ENCODE results near the gene PTH2.

The PTH2 gene

DNA sequence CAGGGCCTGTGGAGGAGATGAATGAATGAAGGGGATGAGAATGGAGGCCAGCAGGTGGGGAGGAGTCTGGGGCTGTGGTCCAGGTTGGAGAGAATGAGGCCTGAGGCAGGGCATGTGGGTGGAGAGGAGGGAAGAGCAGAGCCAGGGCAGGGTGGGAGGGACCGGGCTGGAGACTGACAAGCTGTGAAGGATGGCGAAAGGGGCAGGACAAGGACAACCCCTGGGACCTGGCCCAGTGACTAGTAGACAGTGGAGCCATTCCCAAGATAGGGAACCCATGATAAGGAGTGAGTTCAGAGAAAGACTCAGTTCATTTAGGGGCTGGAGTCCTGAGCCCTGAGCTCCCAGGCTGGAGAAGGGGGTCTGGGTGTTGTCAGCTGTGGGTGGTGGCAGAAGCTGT, 3.0 kb downstream of the PTH2 start:
- H3K4me3 ChIP-seq (ENCODE audit: low read depth, low read length) = no peak overlapping the region
- TF ChIP-seq, protein P1, sequence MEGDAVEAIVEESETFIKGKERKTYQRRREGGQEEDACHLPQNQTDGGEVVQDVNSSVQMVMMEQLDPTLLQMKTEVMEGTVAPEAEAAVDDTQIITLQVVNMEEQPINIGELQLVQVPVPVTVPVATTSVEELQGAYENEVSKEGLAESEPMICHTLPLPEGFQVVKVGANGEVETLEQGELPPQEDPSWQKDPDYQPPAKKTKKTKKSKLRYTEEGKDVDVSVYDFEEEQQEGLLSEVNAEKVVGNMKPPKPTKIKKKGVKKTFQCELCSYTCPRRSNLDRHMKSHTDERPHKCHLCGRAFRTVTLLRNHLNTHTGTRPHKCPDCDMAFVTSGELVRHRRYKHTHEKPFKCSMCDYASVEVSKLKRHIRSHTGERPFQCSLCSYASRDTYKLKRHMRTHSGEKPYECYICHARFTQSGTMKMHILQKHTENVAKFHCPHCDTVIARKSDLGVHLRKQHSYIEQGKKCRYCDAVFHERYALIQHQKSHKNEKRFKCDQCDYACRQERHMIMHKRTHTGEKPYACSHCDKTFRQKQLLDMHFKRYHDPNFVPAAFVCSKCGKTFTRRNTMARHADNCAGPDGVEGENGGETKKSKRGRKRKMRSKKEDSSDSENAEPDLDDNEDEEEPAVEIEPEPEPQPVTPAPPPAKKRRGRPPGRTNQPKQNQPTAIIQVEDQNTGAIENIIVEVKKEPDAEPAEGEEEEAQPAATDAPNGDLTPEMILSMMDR (IDR thresholded peaks at IDR 0.05; ENCODE audit: low read depth, low read length) = no peak
- in situ Hi-C loops (cut with HindIII; ENCODE audit: low sequenced_read_pairs) = no loop called here
- no peak for DNase-seq (ENCODE audit: low read depth, low spot score)

DNA sequence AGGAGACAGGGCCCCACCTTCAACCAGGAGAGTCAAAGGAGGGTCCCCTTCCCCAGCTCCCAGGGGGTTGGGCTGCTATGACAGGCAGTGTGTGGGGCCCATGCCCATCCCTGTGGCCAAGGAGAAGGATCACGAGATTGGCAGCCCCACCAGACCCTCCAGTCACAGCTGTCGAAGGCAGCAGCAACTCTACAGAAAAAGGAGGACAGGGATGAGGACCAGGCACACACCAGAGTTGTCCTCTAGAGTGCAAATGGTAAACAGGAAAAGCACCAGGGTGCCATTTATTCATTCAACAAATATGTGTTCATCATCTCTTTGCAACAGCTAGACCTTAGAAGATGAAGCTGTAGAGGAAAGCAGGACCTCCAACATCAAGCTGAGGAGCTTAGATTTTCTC, 4.1 kb downstream of the PTH2 start:
- in situ Hi-C loops (cut with HindIII; ENCODE audit: low sequenced_read_pairs) = no loop called here
- no peak for DNase-seq (ENCODE audit: low read depth, low spot score)
- TF ChIP-seq, protein P1 (IDR thresholded peaks at IDR 0.05; ENCODE audit: low read depth, low read length) = no peak
- no peak overlapping the region for H3K4me3 ChIP-seq (ENCODE audit: low read depth, low read length)

DNA sequence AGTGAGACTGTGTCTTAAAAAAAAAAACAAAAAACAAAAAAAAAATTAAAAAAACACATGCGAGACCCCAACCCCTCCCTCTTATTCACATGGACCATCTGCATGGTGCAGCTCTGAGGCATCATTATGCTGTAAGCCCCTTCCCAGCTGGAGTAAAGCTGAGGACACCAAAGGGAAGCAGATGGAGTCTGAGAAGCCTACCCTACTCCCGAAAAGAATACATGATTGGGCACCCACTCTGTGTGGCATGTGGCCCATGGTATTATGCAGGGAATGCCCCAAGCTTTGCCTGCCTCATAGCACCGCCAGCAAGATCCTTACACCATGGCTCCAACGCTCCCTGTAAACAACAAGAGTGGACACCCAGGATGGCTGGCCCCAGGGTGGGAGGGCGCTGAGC, 4.7 kb downstream of the PTH2 start:
- TF ChIP-seq, protein P1 (IDR thresholded peaks at IDR 0.05; ENCODE audit: low read depth, low read length) = no peak
- no peak for DNase-seq (ENCODE audit: low read depth, low spot score)
- H3K4me3 ChIP-seq (ENCODE audit: low read depth, low read length) = no peak overlapping the region
- in situ Hi-C loops (cut with HindIII; ENCODE audit: low sequenced_read_pairs) = no loop called here

DNA sequence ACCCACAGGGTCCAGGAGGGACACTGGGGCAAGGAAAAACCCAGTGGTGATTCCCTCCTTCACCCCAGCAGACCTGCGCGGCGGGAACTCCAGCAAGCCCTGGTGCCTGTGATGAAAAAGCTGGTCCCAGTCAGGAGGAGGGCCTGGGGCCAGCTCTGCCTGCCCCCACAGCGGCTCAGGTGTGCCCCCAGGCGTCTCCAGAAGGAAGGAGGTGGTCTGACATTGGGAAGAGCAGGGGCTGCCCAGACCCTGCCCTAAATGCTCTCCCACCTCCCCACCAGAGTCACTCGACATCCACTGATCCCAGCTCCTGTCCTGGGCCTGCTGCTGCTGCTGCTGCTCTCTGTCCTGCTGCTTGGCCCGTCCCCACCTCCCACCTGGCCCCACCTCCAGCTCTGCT, 6.2 kb downstream of the PTH2 start:
- in situ Hi-C loops (cut with HindIII; ENCODE audit: low sequenced_read_pairs) = no loop called here
- TF ChIP-seq, protein P1 (IDR thresholded peaks at IDR 0.05; ENCODE audit: low read depth, low read length) = no peak

DNA sequence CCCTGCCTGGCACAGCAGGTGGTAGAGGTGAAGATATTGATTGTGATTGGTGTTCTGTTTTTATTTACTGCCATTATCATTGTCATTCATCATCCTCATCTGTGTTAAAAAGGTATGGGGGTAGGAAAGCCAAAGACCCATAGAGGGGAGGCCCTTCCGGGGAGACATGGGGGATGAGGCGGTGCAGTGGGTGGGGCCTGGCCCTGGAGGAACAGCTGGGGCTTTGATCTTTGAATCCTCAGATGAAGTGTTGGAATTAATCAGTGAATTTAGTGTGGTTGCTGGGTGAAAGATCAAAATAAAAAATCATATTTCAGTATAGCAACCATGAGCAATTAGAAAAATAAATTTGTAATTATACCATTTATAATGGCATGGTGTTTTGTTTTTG, 7.4 kb downstream of the PTH2 start:
- TF ChIP-seq, protein P1 (IDR thresholded peaks at IDR 0.05; ENCODE audit: low read depth, low read length) = no peak
- DNase-seq (ENCODE audit: low read depth, low spot score) = no peak
- no peak overlapping the region for H3K4me3 ChIP-seq (ENCODE audit: low read depth, low read length)
- in situ Hi-C loops (cut with HindIII; ENCODE audit: low sequenced_read_pairs) = no loop called here

More for the DNA sequence above, 6.2 kb downstream of the PTH2 start:
- no peak overlapping the region for H3K4me3 ChIP-seq (ENCODE audit: low read depth, low read length)
- DNase-seq (ENCODE audit: low read depth, low spot score) = no peak

DNA sequence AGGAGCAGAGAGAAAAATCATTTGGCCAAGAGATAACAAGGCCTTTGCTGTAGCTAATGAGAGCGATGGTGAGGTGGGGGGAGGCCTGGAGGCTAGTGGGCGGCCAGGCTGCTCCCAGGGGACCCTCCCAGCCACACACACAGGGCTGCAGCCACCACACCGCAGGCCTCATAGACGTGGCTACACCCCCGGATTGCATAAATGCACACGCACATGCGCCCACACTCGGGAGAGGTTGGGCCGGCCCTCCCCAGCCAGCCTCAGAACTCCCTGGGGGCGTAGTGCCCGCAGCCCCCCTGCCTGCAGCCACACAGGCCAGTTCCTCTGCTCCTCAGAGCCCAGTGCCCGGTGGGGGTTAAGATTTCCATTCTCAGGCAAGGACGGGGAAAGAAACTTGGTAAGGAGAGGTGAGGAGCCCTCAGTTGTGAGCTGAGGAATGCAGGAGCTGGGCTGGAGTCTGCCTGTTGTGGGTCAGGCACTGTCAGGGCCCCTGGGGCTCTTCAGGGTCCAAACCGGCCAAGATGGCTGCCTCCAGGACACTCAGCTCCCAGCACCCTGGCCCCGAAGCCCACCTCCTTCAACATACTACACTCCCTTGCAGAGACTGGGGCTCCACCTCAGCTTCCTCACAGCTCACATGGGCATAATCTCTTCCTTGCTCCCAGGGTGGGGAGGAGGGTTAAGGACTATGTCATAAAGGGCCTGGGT, 8.0 kb downstream of the PTH2 start:
- in situ Hi-C loops (cut with HindIII; ENCODE audit: low sequenced_read_pairs) = no loop called here
- no peak for DNase-seq (ENCODE audit: low read depth, low spot score)
- TF ChIP-seq, protein P1 (IDR thresholded peaks at IDR 0.05; ENCODE audit: low read depth, low read length) = no peak
- H3K4me3 ChIP-seq (ENCODE audit: low read depth, low read length) = no peak overlapping the region
